ENCODE measurements around the gene ACBD5.
"Not testable (repeated sequence)": the region's sequence is repeated elsewhere in the genome, so short reads cannot be mapped to it uniquely, and the experiment has no call there.

ACBD5 gene

DNA sequence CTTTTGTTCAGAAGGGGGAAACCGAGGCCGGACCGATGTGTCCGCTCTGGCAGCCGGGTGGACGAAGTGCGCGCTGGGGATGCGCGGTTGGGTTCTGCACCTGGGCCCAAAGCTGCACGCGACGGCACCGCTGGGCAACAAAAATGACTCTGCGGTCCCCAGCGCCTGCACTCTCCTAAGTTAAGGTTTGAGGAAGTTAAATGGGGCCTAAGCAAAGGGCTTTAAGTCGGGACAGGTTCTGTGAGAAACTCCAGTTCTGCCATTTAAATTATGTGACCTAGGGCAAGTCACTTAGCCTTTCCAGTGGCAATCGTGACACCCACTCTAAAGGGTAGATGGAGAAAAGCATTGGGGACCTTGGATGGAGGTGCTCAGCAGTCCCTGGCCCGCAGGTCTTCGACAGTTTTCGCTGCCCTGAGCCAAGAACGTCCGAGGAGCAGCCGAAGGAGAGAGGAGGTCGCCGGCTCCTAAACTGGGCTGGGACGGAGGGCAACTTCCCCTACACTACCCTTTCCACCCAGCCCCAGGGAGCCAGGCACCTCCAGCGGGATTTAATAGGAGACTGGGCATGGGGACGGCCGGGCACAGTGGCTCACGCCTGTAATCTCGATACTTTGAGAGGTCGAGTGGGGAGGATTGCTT, 534 bp upstream of the ACBD5 start:
- Histone ChIP-seq H3K9me3 (ENCODE audit: control insufficient read depth, insufficient read depth, low read length) (no peaks in the 10 kb centered on the region), H3K27ac (ENCODE audit: low read depth, low read length) (peak overlapping the region; percentile 93), H3K9ac (ENCODE audit: low read depth, low read length) (peak overlapping the region; percentile 19; the same call in 1 of the 2 replicates), H3K4me1 (ENCODE audit: control insufficient read depth, insufficient read depth, low read length) (0 out of 2 replicates have a peak, but pooled peaks cover 3% of the 10 kb centered on the region), H3K4me3 (ENCODE audit: low read depth, low read length) (peak overlapping the region; percentile 98), H3K27me3 (ENCODE audit: control insufficient read depth, insufficient read depth, low read length) (no peaks in the 10 kb centered on the region), H3K36me3 (ENCODE audit: control insufficient read depth, insufficient read depth, low read length) (no peaks in the 10 kb centered on the region)

DNA sequence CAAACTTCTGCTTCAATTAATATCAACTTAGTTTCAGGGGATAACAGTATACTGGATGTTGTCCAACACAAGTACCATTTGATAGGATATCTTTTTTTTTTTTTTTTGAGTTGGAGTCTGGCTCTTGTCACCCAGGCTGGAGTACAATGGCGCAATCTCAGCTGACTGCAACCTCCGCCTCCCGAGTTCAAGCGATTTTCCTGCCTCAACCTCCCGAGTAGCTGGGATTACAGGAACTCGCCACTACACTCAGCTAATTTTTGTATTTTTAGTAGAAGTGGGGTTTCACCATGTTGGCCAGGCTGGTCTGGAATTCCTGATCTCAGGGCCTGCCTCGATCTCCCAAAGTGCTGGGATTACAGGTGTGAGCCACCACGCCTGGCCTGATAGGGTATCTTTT, 3.1 kb downstream of the ACBD5 start:
- not testable (repeated sequence) for H3K27me3 ChIP-seq (ENCODE audit: control insufficient read depth, insufficient read depth, low read length); H3K9me3 ChIP-seq (ENCODE audit: control insufficient read depth, insufficient read depth, low read length); H3K36me3 ChIP-seq (ENCODE audit: control insufficient read depth, insufficient read depth, low read length); H3K4me3 ChIP-seq (ENCODE audit: low read depth, low read length); H3K27ac ChIP-seq (ENCODE audit: low read depth, low read length); H3K4me1 ChIP-seq (ENCODE audit: control insufficient read depth, insufficient read depth, low read length); H3K9ac ChIP-seq (ENCODE audit: low read depth, low read length)

DNA sequence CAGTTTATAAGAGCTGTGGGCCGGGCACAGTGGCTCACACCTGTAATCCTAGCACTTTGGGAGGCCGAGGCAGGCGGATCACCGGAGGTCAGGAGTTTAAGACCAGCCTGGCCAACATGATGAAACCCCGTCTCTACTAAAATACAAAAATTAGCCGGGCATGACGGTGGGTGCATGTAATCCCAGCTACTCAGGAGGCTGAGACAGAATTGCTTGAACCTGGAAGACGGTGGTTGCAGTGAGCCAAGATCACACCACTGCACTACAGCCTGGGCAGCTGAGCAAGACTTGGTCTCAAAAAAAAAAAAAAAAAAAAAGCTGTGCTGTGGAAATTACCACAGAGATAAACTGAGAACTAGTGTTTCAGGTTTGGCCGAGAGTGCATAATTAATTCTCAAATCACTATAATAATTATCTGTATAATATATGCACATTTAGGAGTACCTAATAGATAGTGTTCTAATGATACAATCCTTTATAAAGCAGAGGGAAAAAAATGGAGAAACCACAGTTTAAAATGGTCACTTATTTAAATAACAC, 3.9 kb downstream of the ACBD5 start:
- H3K27me3 ChIP-seq (ENCODE audit: control insufficient read depth, insufficient read depth, low read length); H3K9me3 ChIP-seq (ENCODE audit: control insufficient read depth, insufficient read depth, low read length); H3K9ac ChIP-seq (ENCODE audit: low read depth, low read length); H3K36me3 ChIP-seq (ENCODE audit: control insufficient read depth, insufficient read depth, low read length); H3K27ac ChIP-seq (ENCODE audit: low read depth, low read length); H3K4me1 ChIP-seq (ENCODE audit: control insufficient read depth, insufficient read depth, low read length); H3K4me3 ChIP-seq (ENCODE audit: low read depth, low read length): not testable (repeated sequence)

DNA sequence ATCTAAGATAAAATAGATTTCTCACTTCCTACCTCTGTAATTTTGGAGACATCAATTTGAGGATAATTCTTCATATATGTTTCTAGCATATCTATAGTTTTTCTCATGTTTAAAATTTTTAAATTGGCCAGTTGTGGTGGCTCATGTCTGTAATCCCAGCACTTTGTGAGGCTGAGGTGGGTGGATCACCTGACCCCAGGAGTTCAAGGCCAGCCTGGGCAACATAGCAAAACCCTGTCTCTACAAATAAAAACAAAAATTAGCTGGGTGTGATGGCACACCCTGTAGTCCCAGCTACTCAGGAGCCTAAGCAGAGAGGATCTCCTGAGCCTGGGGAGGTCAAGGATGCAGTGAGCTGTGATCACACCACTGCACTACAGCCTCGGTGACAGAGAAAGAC, 4.9 kb downstream of the ACBD5 start:
- Histone ChIP-seq H3K27ac (ENCODE audit: low read depth, low read length) (no peak overlapping the region), H3K4me1 (ENCODE audit: control insufficient read depth, insufficient read depth, low read length) (no peaks in the 10 kb centered on the region), H3K9ac (ENCODE audit: low read depth, low read length) (no peak overlapping the region), H3K27me3 (ENCODE audit: control insufficient read depth, insufficient read depth, low read length) (no peaks in the 10 kb centered on the region), H3K36me3 (ENCODE audit: control insufficient read depth, insufficient read depth, low read length) (peaks cover 10% of the 10 kb centered on the region), H3K4me3 (ENCODE audit: low read depth, low read length) (no peak overlapping the region), H3K9me3 (ENCODE audit: control insufficient read depth, insufficient read depth, low read length) (no peaks in the 10 kb centered on the region)

DNA sequence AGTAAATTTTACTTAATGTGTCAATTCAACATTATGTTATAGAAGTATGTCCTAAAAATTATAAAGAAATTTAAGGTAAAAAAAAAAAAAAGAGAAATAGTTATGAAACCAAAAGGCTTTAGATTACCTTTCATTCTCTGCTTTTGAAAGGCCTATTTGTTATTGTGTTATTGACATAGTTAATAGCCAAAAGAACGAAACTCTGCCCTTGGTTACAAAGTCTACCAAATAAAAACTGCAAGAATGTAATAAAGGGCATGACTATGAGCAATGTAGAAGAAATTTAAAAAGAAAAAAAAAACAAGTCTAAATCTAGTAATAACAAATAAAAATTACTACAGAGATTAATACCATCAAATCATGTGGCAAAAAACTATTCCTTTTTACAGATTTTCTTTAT, 10.6 kb downstream of the ACBD5 start:
- H3K36me3 ChIP-seq (ENCODE audit: control insufficient read depth, insufficient read depth, low read length), result peaks cover 10% of the 10 kb centered on the region
- H3K9ac ChIP-seq (ENCODE audit: low read depth, low read length), result no peak overlapping the region
- H3K4me1 ChIP-seq (ENCODE audit: control insufficient read depth, insufficient read depth, low read length), result no peaks in the 10 kb centered on the region
- H3K4me3 ChIP-seq (ENCODE audit: low read depth, low read length), result no peak overlapping the region
- no peak overlapping the region for H3K27ac ChIP-seq (ENCODE audit: low read depth, low read length)
- no peaks in the 10 kb centered on the region for H3K27me3 ChIP-seq (ENCODE audit: control insufficient read depth, insufficient read depth, low read length)
- H3K9me3 ChIP-seq (ENCODE audit: control insufficient read depth, insufficient read depth, low read length), result no peaks in the 10 kb centered on the region

DNA sequence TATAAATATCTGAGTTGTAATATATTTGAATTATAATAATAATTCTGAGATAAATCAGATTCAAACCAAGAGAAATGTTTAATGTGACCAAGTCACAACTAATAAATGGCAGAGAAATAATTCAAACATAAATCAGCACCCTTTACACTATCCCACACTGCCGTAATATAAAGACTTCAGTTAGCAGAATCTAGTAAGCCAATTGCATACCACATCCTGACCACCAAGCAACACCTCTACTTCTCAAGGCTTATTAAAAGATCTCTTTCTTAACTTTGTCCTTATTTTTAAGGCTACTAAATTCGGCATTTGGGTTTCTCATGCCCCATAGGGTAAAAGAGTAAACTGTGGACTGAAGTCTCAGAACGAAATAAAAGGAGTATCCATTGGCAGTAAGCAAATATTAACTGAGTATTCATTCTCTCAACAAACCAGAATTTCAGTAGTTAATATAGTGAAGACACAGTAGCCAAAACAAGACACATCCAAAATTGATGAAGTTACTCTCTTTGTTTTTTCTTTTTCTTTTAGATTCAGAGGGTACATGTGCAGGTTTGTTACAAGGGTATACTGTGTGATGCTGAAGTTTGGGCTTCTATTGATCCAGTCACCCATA, 14.8 kb downstream of the ACBD5 start:
- Histone ChIP-seq H3K27ac (ENCODE audit: low read depth, low read length) (no peak overlapping the region), H3K9me3 (ENCODE audit: control insufficient read depth, insufficient read depth, low read length) (no peaks in the 10 kb centered on the region), H3K4me1 (ENCODE audit: control insufficient read depth, insufficient read depth, low read length) (no peaks in the 10 kb centered on the region), H3K4me3 (ENCODE audit: low read depth, low read length) (no peak overlapping the region), H3K27me3 (ENCODE audit: control insufficient read depth, insufficient read depth, low read length) (no peaks in the 10 kb centered on the region), H3K36me3 (ENCODE audit: control insufficient read depth, insufficient read depth, low read length) (peaks cover 12% of the 10 kb centered on the region), H3K9ac (ENCODE audit: low read depth, low read length) (no peak overlapping the region)

DNA sequence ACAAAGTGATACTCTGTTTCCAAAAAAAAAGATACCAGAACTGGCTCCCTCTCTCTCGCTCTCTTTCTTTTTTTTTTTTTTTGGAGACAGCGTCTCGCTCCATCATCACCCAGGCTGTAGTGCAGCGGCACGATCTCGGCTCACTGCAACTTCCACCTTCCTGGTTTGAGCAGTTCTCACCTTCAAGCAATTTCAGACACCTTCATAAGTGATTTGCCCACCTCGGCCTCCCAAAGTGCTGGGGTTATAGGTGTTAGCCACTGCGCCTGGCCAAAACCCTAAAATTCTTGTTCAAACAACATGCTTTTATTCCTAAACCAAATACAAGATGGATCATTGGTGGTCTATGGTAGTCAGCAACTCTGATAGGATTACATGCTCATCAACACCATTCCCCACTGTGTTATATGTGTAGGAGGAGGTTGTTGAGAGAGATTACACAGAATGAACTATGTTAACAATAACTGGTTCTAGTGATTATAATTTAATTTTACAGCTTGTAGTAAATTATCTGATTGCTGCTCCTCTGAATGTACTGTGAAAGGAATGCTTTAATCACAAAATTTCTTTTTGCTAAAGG, 15.5 kb downstream of the ACBD5 start:
- Histone ChIP-seq H3K27ac (ENCODE audit: low read depth, low read length) (no peak overlapping the region), H3K36me3 (ENCODE audit: control insufficient read depth, insufficient read depth, low read length) (peaks cover 17% of the 10 kb centered on the region), H3K4me1 (ENCODE audit: control insufficient read depth, insufficient read depth, low read length) (no peaks in the 10 kb centered on the region), H3K4me3 (ENCODE audit: low read depth, low read length) (no peak overlapping the region), H3K9ac (ENCODE audit: low read depth, low read length) (no peak overlapping the region), H3K9me3 (ENCODE audit: control insufficient read depth, insufficient read depth, low read length) (no peaks in the 10 kb centered on the region), H3K27me3 (ENCODE audit: control insufficient read depth, insufficient read depth, low read length) (no peaks in the 10 kb centered on the region)

DNA sequence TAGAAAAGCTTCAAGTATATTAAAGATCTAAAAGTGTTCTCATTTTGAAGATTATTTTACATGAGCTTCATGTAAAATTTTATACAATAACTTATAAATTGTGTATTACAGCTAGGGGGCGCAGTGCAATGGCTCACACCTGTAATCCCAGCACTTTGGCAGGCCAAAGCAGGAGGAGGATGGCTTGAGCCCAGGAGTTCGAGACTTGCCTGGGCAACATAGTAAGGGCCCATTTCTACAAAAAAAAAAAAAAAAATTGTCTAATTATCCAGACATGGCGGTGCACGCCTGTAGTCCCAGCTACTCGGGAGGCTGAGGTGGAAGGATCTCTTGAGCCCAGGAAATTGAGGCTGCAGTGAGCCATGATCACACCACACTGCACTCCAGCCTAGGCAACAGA, 16.6 kb downstream of the ACBD5 start:
- no peak overlapping the region for H3K4me3 ChIP-seq (ENCODE audit: low read depth, low read length)
- H3K9ac ChIP-seq (ENCODE audit: low read depth, low read length), result no peak overlapping the region
- peaks cover 27% of the 10 kb centered on the region for H3K36me3 ChIP-seq (ENCODE audit: control insufficient read depth, insufficient read depth, low read length)

DNA sequence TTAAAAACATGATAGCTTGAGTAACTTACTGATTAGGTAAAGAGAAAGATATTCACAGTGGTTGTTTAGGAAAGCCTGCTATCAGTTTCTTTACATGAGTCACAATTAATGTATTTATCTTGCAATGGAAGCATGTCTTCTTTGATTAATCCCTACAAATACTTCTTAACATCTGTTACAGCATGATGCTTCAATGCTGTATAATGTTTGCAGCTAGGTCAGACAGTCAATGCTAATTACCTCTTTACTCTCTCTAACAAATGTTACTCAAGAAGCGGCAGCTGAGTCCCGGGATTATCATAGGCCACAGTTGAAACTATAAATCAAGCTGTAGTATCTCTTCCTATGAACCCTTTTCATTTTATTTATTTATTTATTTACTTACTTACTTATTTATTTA, 33.2 kb downstream of the ACBD5 start:
- no peaks in the 10 kb centered on the region for H3K9me3 ChIP-seq (ENCODE audit: control insufficient read depth, insufficient read depth, low read length)
- H3K9ac ChIP-seq (ENCODE audit: low read depth, low read length), result no peak overlapping the region
- no peak overlapping the region for H3K4me3 ChIP-seq (ENCODE audit: low read depth, low read length)
- no peaks in the 10 kb centered on the region for H3K27me3 ChIP-seq (ENCODE audit: control insufficient read depth, insufficient read depth, low read length)
- peaks cover 42% of the 10 kb centered on the region for H3K36me3 ChIP-seq (ENCODE audit: control insufficient read depth, insufficient read depth, low read length)
- no peak overlapping the region for H3K27ac ChIP-seq (ENCODE audit: low read depth, low read length)
- H3K4me1 ChIP-seq (ENCODE audit: control insufficient read depth, insufficient read depth, low read length), result no peaks in the 10 kb centered on the region

More for the DNA sequence above, 16.6 kb downstream of the ACBD5 start:
- no peaks in the 10 kb centered on the region for H3K9me3 ChIP-seq (ENCODE audit: control insufficient read depth, insufficient read depth, low read length)
- H3K27me3 ChIP-seq (ENCODE audit: control insufficient read depth, insufficient read depth, low read length), result no peaks in the 10 kb centered on the region
- no peak overlapping the region for H3K27ac ChIP-seq (ENCODE audit: low read depth, low read length)
- H3K4me1 ChIP-seq (ENCODE audit: control insufficient read depth, insufficient read depth, low read length), result no peaks in the 10 kb centered on the region

DNA sequence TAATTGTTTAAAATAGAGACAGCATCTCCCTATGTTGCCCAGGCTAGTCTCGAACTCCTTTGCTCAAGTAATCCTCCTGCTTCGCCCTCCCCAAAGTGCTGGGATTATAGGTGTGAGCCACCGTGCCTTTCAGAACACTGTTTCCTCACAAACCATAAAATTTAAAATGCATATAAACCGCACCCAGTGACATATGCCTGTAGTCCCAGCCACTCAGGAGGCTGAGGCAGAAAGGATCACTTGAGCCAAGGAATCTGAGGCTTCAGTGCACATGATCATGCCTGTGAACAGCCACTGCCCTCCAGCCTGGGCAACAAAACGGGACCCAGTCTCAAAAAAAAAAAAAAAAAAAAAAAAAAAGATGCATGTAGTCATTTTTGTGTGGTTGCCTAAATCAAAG, 36.8 kb downstream of the ACBD5 start:
- H3K27me3 ChIP-seq (ENCODE audit: control insufficient read depth, insufficient read depth, low read length), result no peaks in the 10 kb centered on the region
- H3K36me3 ChIP-seq (ENCODE audit: control insufficient read depth, insufficient read depth, low read length), result peaks cover 26% of the 10 kb centered on the region
- H3K4me3 ChIP-seq (ENCODE audit: low read depth, low read length), result no peak overlapping the region
- no peaks in the 10 kb centered on the region for H3K9me3 ChIP-seq (ENCODE audit: control insufficient read depth, insufficient read depth, low read length)
- no peak overlapping the region for H3K9ac ChIP-seq (ENCODE audit: low read depth, low read length)
- no peak overlapping the region for H3K27ac ChIP-seq (ENCODE audit: low read depth, low read length)
- no peaks in the 10 kb centered on the region for H3K4me1 ChIP-seq (ENCODE audit: control insufficient read depth, insufficient read depth, low read length)

DNA sequence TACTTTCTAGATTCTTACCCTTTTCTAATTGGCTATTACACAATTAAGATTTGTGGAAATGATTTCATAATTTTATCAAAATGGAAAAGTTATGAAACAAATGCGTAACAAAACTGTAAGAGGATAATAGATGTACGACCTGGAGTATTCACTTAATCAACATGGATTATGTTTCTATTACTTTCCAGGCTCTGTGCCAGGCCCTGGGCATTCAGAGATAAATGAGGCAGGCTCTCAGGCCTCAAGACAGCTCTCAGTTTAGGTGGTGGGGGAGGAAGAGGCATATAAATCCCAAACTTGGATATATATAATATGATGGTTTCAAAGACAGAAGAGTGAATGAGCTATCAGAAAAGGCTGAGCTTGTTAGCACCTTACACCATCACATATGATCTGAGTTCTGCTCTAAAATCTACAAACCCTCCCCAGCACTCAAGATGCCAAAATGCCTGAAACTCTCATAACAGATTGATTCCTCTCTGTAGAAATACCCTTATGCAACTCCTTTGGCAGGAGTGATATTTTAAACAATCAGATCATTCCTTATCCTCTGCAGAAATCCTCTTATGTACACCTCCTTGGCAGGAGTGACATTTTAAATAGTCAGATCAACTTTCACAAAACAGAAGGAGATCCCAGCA, 42.5 kb downstream of the ACBD5 start:
- H3K9me3 ChIP-seq (ENCODE audit: control insufficient read depth, insufficient read depth, low read length), result no peaks in the 10 kb centered on the region
- H3K36me3 ChIP-seq (ENCODE audit: control insufficient read depth, insufficient read depth, low read length), result peaks cover 22% of the 10 kb centered on the region
- H3K4me1 ChIP-seq (ENCODE audit: control insufficient read depth, insufficient read depth, low read length), result no peaks in the 10 kb centered on the region
- no peak overlapping the region for H3K27ac ChIP-seq (ENCODE audit: low read depth, low read length)
- no peak overlapping the region for H3K9ac ChIP-seq (ENCODE audit: low read depth, low read length)
- no peak overlapping the region for H3K4me3 ChIP-seq (ENCODE audit: low read depth, low read length)
- H3K27me3 ChIP-seq (ENCODE audit: control insufficient read depth, insufficient read depth, low read length), result no peaks in the 10 kb centered on the region
